NT2/D1 (cell line): ENCODE measurements around the gene SNRPD3.

Source experiments
- DNase-seq: peaks from one replicate; pipeline ENCODE4 v3.0.0-alpha.2; 2011; ENCODE audit warnings: low read depth, low spot score
- H3K27me3 ChIP-seq: 2 replicates; pipeline ENCODE4 v1.6.0; 2011; ENCODE audit warnings: mild to moderate bottlenecking; ENCODE audit not compliant: insufficient read length, insufficient read depth
- H3K36me3 ChIP-seq: 2 replicates; pipeline ENCODE4 v1.6.1; 2011; ENCODE audit warnings: mild to moderate bottlenecking, low read length, mixed read lengths; ENCODE audit not compliant: insufficient read depth, insufficient read length
- H3K4me1 ChIP-seq: 2 replicates; pipeline ENCODE4 v1.5.1; 2011; ENCODE audit not compliant: insufficient read depth, insufficient read length
- H3K4me3 ChIP-seq: 2 replicates; pipeline ENCODE4 v1.5.1; 2011; ENCODE audit warnings: low read depth; ENCODE audit not compliant: insufficient read length
- H3K9ac ChIP-seq: 2 replicates; pipeline ENCODE4 v1.6.0; 2011; ENCODE audit warnings: low read depth; ENCODE audit not compliant: insufficient read length
- H3K9me3 ChIP-seq: 2 replicates; pipeline ENCODE4 v1.5.1; 2011; ENCODE audit warnings: mild to moderate bottlenecking, low read length; ENCODE audit not compliant: insufficient read depth
- SUZ12 ChIP-seq: IDR thresholded peaks from 2 replicates; pipeline ENCODE4 v1.6.1; 2011; ENCODE audit not compliant: insufficient read length, insufficient read depth; ENCODE audit errors: extremely low read depth
- YY1 ChIP-seq: IDR thresholded peaks from 2 replicates; pipeline ENCODE4 v1.6.1; 2011; ENCODE audit not compliant: insufficient read length, insufficient read depth
- ZNF274 ChIP-seq: IDR thresholded peaks from 2 replicates; pipeline ENCODE4 v1.6.1; 2011; ENCODE audit warnings: mild to moderate bottlenecking, low read depth, low read length

The SNRPD3 gene

DNA sequence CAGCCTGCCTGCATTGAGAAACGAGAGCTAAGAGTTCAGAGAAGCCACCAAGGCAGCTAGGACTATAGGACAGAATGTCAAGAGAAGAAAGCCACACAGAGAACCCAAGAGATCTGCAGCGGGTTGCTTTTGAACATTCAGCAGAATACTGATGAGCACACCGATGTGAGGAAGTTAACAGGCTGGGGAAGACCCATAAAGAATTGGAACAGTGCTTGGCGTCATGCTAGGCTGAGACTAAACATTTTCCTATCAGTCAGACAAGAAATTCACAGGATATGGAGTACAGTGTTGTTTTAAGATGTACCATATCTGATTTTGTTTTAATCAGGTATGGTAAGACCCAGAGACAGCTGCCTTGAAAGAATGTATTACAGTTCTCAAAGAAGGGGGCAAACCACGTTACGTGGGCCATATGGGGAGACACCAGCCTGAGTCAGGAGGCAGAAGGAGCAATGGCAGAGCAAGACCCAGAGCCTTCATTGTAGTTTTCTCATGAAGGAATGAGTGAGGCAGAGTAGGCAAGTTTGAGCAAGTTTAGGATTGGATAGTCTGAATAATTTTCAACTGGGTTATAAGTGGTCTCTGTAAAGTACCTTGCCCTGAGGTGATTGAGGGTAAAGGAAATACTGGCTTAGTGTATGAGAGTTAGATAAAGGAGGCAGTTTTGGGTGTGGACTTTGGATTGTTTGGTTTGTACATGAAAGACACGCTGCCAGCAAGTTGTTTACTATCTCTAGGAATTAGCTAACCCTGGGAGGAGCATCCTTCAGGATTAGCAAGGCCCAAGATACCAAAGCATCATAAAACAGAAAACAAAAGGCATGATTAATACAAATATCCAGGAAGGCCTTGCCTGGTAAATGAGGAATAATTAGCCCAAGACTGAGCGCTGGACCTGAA, 22.8 kb downstream of the SNRPD3 start:
- Histone ChIP-seq H3K9me3 (no peaks in the 10 kb centered on the region), H3K27me3 (no peaks in the 10 kb centered on the region), H3K36me3 (peaks cover 17% of the 10 kb centered on the region), H3K9ac (no peak overlapping the region), H3K4me1 (no peaks in the 10 kb centered on the region), H3K4me3 (no peak overlapping the region)
- no peak for DNase-seq
- TF ChIP-seq SUZ12 = no peak
- no peak for TF ChIP-seq YY1
- TF ChIP-seq ZNF274 = no peak

DNA sequence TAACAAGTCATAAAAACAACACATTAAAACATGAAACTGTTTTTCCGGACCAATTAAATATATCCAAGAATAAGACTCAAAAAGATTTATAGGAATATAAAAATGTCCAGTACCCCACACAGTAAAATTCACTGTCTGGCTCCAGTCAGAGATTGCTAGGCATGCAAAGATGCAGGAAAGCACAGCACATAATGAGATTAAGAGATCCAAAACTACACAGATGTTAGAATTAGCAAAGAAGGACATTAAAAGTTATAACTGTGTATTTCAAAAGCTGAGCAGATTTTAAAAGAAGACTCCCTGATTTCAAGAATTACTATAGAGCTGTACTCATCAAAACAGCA, 23.4 kb downstream of the SNRPD3 start:
- no peak for TF ChIP-seq SUZ12
- TF ChIP-seq ZNF274 = no peak
- TF ChIP-seq YY1 = no peak
- Histone ChIP-seq H3K4me3 (no peak overlapping the region), H3K27me3 (no peaks in the 10 kb centered on the region), H3K9ac (no peak overlapping the region), H3K9me3 (no peaks in the 10 kb centered on the region), H3K36me3 (peaks cover 12% of the 10 kb centered on the region), H3K4me1 (no peaks in the 10 kb centered on the region)
- no peak for DNase-seq

DNA sequence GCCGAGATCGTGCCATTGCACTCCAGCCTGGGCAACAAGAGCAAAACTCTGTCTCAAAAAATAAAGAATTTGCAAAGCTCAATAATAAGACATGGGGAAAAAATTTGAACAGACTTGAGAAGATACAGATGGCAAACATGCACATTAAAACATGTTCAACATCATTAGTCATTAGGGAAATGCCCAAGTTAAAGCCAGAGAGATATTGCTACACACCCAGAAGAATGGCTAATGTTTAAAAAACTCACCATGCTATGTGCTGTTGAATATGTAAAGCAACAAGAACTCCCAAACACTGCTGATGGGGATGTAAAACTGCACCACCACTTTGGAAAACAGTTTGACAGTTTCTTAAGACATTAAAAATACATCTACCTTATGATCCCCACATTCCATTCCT, 24.5 kb downstream of the SNRPD3 start:
- H3K9ac ChIP-seq = no peak overlapping the region

DNA sequence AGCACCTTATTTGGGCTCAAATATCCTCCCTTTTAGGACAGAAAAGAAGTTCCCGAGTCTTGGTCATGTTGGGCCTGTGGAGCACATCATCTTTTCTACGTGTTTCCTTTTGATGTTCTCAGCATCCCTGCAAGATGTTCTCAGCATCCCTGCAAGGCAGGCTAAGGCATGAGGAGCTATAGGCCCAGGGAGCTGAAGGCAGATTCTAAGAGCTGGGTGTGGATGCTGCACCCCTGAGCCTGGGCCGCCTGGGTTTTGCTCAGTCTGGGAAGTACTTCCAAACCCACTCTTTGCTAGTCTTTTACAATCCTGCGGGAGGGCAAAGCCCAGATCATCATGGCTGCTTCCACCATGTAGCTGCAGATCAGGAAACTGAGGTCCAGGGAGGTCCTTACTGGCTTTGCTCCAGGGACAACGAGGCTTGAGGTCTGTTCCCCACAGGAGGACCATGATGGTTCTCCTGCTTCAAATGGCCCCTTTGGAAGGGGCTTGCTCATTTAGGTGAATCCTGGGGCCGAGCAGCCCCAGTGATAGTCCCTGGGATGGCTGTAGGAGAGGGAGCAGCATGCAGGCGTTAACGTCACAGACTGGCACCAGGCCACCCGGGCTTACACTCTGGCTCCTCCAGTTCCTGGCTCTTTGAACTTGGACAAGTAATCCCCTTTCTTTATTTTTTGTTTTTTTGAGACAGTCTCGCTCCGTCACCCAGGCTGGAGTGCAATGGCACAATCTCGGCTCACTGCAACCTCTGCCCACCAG, 26.4 kb downstream of the SNRPD3 start:
- Histone ChIP-seq H3K4me3 (no peak overlapping the region), H3K36me3 (peaks cover 10% of the 10 kb centered on the region), H3K4me1 (peaks cover 5% of the 10 kb centered on the region), H3K27me3 (no peaks in the 10 kb centered on the region), H3K9me3 (no peaks in the 10 kb centered on the region), H3K9ac (no peak overlapping the region)
- no peak for DNase-seq
- TF ChIP-seq YY1 (no peak), ZNF274 (no peak), SUZ12 (no peak)

More for the DNA sequence above, 24.5 kb downstream of the SNRPD3 start:
- TF ChIP-seq SUZ12 = no peak
- no peak for TF ChIP-seq YY1
- H3K4me3 ChIP-seq = no peak overlapping the region
- no peak for DNase-seq
- H3K36me3 ChIP-seq = peaks cover 3% of the 10 kb centered on the region
- H3K9me3 ChIP-seq = no peaks in the 10 kb centered on the region
- no peaks in the 10 kb centered on the region for H3K27me3 ChIP-seq
- peaks cover 5% of the 10 kb centered on the region for H3K4me1 ChIP-seq

DNA sequence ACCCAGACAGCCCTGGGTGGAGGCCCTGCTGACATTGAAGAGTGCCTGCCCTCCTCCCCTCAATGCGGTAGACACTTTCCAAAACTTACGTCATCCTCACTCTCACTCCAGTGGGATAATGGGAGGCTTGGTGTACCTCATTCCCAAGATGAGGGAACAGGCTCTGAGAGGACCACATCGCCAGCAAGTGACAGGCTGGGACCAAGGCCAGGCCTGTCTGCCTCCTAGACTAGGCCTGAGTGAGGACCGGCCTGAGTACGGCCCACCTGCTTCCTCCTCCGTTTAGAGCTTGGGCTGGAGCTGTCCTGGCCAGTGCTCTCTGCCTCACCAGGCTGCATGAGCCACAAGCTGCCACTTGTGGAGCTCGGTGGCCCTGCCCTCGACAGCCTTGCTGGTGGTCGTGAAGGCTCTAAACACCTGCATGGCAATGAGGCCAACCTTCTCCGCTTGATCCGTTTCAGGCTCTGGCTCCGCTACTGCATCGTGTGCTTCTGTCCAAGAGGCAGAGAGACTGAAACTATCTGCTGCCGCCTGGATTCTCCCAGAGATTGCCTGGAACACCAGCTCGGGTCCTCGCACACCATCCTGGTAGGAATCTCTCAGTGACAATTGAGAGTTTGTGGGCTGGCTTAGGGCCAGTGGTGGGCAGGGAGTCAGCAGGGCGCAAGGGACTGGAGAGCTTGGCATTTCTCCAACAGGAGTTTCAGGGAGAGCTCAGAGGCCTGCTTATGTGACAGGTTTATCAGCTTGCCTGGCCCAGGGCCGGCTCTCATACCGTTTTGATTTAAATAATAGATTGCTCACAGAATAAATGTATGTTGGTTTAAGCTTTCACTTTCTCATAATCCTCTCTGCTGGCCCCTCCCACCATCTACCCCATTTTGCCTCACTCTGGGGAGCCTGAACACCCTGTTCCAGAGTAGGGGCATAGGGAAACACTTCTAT, 27.7 kb downstream of the SNRPD3 start:
- no peak for DNase-seq
- Histone ChIP-seq H3K27me3 (no peaks in the 10 kb centered on the region), H3K9me3 (no peaks in the 10 kb centered on the region), H3K4me3 (no peak overlapping the region), H3K4me1 (peaks cover 5% of the 10 kb centered on the region), H3K9ac (no peak overlapping the region), H3K36me3 (peaks cover 21% of the 10 kb centered on the region)
- TF ChIP-seq SUZ12 = no peak
- TF ChIP-seq YY1 = no peak
- no peak for TF ChIP-seq ZNF274

DNA sequence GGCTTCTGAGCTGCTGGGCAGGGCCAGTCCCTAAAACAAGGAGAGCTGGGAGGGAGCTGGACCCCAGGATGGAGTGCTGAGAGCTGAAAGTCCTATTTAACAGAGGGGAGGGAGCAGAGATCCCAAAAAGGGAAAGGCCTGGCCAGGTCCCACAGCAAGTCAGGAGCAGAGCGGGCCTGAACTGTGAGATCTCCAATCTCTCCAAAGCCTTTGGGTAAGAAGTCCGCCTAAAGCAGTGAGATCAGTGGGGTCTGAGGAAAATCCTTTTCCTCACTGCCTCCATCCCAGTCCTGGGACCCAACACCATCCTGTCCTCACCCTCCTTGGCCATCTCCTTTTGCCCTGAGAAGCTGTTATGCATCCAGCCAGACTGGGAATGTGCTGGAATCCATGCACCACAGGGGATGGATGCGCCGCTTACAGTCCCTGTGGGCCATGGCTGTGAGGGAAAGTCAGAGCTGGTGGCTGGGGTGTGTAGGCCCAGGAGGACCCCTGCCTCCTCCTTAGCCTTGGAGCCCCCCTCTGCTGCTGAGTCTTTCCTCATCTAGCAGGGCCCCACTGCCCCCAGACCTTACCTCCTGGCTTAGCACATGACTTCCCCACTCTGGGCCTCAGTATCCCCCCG, 28.5 kb downstream of the SNRPD3 start:
- DNase-seq = no peak
- Histone ChIP-seq H3K4me1 (peaks cover 5% of the 10 kb centered on the region), H3K27me3 (no peaks in the 10 kb centered on the region), H3K36me3 (peaks cover 28% of the 10 kb centered on the region), H3K9me3 (no peaks in the 10 kb centered on the region), H3K4me3 (no peak overlapping the region), H3K9ac (no peak overlapping the region)
- no peak for TF ChIP-seq YY1
- no peak for TF ChIP-seq ZNF274
- no peak for TF ChIP-seq SUZ12
